Right lobe of liver (tissue), 4 donors: ENCODE results near the gene RBM5.

Experiments used
- CTCF ChIP-seq, 4 donors: fragments of 200-600 bp in 3 of 4; fragments of 450-650 bp in 1 of 4; IDR thresholded peaks; one replicate each; pipeline versions ENCODE4 v1.5.1 to v1.8.0; 2016 to 2022; ENCODE audit warnings: antibody characterized with exemption in 4 of 4, mild to moderate bottlenecking in 2 of 4
- POLR2A ChIP-seq: fragments of 450-650 bp; IDR thresholded peaks from one replicate; pipeline ENCODE4 v1.6.1; 2017; ENCODE audit warnings: antibody characterized with exemption, mild to moderate bottlenecking
- donor health status: DM: no; HTN: no; CAD: no.
- donor health status: DM: no; HTN: no; CAD: no.
- donor health status: DM: no; HTN: yes; CAD: no.

GRCh38 chr3:50124052-50124799 lies 35.5 kb downstream of the RBM5 start:
- TF ChIP-seq CTCF (IDR thresholded peaks at IDR 0.05) (no peak), POLR2A (no peak)
